NCI-H748 treated with DMSO at 0.1 percent for 48 hours (cell line): ENCODE data around the gene KIAA1549.
"Not testable (repeated sequence)": the region's sequence is repeated elsewhere in the genome, so short reads cannot be mapped to it uniquely, and the experiment has no call there.

Experiments
- DNase-seq: peaks from one replicate; lab custom pipeline; 2025; lab: John Stamatoyannopoulos, UW

The KIAA1549 gene

GRCh38 chr7:138809346-138809745 lies 171.8 kb downstream of the KIAA1549 start:
- no peak for DNase-seq

GRCh38 chr7:138804618-138805017 lies 176.6 kb downstream of the KIAA1549 start:
- no peak for DNase-seq

- DNase-seq: no peak
Observed at GRCh38 chr7:138802706-138803105, 178.5 kb downstream of the KIAA1549 start.

DNA sequence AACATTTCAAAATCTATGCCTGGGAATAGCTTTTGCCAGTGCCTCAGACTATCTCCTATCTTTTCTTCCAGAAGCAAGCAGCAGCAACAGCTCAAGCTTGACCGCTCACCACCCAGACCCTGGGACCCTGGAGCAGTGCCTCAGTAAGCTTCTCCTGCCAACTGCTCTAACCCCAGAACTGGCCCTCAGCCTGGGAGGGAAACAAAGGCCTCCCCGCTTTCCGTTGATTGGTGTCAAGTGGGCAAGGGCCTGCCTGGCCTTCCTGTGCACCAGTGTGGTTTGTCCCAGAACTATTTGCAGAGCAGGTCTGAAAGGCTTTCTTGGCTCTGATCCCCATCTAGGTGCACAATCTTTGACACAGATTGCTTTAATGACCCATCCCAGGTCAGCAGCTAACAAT lies 179.9 kb downstream of the KIAA1549 start:
- DNase-seq: no peak

- DNase-seq: no peak
Observed at GRCh38 chr7:138799336-138800000, 181.7 kb downstream of the KIAA1549 start.

GRCh38 chr7:138798836-138799235 lies 182.4 kb downstream of the KIAA1549 start:
- DNase-seq: no peak

DNA sequence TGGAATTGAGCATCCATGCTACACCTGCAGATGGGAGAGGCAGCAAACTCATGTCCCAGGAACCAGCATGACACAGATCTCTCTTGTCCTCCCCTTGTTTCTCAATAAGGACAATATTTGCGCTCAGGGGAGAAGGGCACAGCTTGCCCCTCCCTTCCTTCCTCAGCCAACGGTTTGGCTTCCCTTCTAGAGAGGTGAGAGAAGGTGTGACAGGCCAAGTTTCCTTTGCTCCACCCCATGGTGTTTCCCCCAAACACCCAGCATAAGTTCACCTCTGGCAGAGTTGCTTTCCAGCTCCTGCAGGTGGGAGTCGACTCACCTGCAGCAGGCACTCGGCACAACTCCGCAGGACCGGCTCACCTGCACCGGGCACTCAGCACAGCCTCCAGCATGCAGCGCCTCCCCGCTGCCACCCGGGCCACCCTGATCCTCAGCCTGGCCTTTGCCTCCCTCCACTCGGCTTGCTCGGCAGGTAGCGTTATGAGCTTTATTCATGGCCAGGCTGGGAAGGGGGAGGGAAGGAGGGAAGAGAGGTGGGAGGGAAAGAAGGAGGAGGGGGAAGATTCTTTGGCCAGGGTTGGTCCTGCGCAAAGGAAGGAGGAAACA lies 183.4 kb downstream of the KIAA1549 start, which contains the start of the genes ATP6V0A4 and TMEM213:
Gene ATP6V0A4, minus strand, starts transcription at position 482 of the 606 bp plus-strand sequence. CDS start 26,949 bp downstream, outside the sequence.
Gene TMEM213, plus strand, starts transcription at position 280 of the 606 bp plus-strand sequence. Its CDS starts 111 bp downstream, at position 391.
- DNase-seq: no peak

DNA sequence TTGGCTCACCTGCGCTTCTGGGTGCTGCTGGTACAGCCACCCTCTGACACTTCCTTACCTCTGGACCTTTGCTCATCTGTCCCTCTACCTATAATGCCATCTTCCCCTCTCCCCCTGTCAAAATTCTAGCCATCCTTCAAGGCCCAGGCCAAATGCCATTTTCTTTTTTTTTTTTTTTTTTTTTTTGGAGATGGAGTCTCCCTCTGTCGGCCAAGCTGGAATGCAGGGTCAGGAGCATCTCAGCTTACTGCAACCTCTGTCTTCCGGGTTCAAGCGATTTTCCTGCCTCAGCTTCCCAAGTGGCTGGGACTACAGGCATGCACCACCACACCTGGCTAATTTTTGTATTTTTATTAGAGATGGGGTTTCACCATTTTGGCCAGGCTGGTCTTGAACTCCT lies 184.1 kb downstream of the KIAA1549 start:
- DNase-seq: not testable (repeated sequence)

- DNase-seq: no peak
Observed at GRCh38 chr7:138796038-138796615, 185.1 kb downstream of the KIAA1549 start.

- DNase-seq: no peak
Observed at GRCh38 chr7:138785587-138786437, 195.4 kb downstream of the KIAA1549 start.

DNA sequence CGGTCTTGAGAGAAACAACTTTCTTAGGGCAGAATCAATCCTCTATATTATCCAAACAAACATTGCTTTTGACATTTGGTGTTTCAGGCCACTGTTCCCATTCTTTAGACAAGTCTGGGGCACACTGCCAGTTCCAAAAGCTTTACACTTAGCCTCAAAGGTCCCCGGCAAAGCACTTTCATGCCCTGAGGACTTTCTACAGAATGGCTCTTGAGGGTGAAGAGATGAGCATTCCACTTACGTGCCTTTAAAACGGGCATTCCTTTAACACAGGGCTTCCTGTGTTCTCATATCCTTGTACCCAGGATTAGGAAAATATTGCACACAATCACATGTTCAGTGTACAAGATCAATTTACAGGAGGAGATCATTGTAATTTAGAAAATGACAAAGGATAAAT lies 196.5 kb downstream of the KIAA1549 start:
- no peak for DNase-seq
